ENCODE results near the gene CDKN1A.

CDKN1A gene

GRCh38 chr6:36657271-36657670 is 21.2 kb upstream of the CDKN1A start:
- H3K27me3 ChIP-seq (ENCODE audit: low read depth, low read length) = no peaks in the 10 kb centered on the region
- H3K4me3 ChIP-seq (ENCODE audit: low read depth in 1 of 2, low read length in 2 of 2) = no peak overlapping the region
- H3K27ac ChIP-seq (ENCODE audit: low read length) = no peak overlapping the region
- H3K4me1 ChIP-seq (ENCODE audit: control insufficient read depth in 1 of 2, insufficient read depth in 2 of 2, low read length in 2 of 2) = peaks cover 0 to 9% of the 10 kb centered on the region in 2 donors
- no peaks in the 10 kb centered on the region for H3K36me3 ChIP-seq (ENCODE audit: control insufficient read depth in 1 of 2, insufficient read depth in 2 of 2, low read length in 2 of 2)
- no peaks in the 10 kb centered on the region for H3K9me3 ChIP-seq (ENCODE audit: control insufficient read depth in 1 of 2, low read length in 2 of 2)

DNA sequence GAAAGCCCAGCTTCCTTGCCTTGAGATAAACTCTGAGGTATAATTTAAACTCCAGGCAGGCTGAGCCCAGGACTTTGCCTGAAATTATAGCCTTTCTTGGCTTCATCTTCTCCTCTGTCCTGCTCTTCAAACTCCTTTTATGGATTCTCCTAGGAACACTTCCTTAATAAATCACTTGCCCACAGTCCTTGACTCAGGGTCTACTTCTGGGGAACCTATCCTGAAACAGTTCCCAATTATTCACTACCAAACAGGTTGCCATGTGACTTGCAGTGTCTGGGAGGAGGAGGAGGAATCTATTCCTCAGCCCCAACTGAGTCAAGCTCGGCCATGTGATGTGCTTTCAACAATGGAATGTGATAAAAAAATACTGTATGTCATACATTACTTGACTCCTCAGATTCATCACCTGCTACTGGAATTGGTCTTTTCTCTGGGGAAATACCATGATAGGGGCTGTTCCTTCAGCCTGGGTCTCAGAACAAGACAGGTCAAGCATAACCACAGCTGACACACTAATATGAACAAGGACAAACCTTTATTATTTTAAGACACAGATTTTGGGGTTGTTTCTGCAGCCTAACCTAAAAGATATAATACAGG is 20.5 kb upstream of the CDKN1A start:
- Histone ChIP-seq H3K4me1 (ENCODE audit: control insufficient read depth in 1 of 2, insufficient read depth in 2 of 2, low read length in 2 of 2) (peaks cover 0 to 9% of the 10 kb centered on the region in 2 donors), H3K27ac (ENCODE audit: low read length) (no peak overlapping the region), H3K4me3 (ENCODE audit: low read depth in 1 of 2, low read length in 2 of 2) (no peak overlapping the region), H3K36me3 (ENCODE audit: control insufficient read depth in 1 of 2, insufficient read depth in 2 of 2, low read length in 2 of 2) (no peaks in the 10 kb centered on the region), H3K27me3 (ENCODE audit: low read depth, low read length) (no peaks in the 10 kb centered on the region), H3K9me3 (ENCODE audit: control insufficient read depth in 1 of 2, low read length in 2 of 2) (no peaks in the 10 kb centered on the region)

DNA sequence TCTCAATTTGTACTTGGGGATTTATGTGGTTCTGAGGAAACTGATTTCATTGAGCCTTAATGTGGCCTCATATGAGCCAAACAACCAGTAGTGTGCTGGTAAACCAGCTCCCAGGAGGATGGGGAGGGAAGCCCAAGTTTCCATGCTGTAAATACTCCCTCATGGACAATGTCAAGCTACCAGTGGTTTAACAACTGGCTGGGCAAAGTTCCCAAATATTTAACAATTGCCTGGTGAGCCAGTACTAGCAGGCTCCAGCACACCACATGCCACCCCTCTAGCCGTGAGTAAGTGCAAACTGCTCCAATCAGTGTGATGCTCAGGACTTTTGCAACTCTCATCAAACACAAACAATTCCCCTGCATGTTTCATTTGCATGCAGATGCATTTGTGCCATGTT is 19.2 kb upstream of the CDKN1A start:
- Histone ChIP-seq H3K4me3 (ENCODE audit: low read depth in 1 of 2, low read length in 2 of 2) (no peak overlapping the region), H3K27me3 (ENCODE audit: low read depth, low read length) (no peaks in the 10 kb centered on the region), H3K9me3 (ENCODE audit: control insufficient read depth in 1 of 2, low read length in 2 of 2) (no peaks in the 10 kb centered on the region), H3K27ac (ENCODE audit: low read length) (no peak overlapping the region), H3K4me1 (ENCODE audit: control insufficient read depth in 1 of 2, insufficient read depth in 2 of 2, low read length in 2 of 2) (peaks cover 0 to 9% of the 10 kb centered on the region in 2 donors), H3K36me3 (ENCODE audit: control insufficient read depth in 1 of 2, insufficient read depth in 2 of 2, low read length in 2 of 2) (no peaks in the 10 kb centered on the region)

- H3K36me3 ChIP-seq (ENCODE audit: control insufficient read depth in 1 of 2, insufficient read depth in 2 of 2, low read length in 2 of 2) = no peaks in the 10 kb centered on the region
- peaks cover 0 to 9% of the 10 kb centered on the region in 2 donors for H3K4me1 ChIP-seq (ENCODE audit: control insufficient read depth in 1 of 2, insufficient read depth in 2 of 2, low read length in 2 of 2)
- no peaks in the 10 kb centered on the region for H3K27me3 ChIP-seq (ENCODE audit: low read depth, low read length)
- no peaks in the 10 kb centered on the region for H3K9me3 ChIP-seq (ENCODE audit: control insufficient read depth in 1 of 2, low read length in 2 of 2)
- H3K27ac ChIP-seq (ENCODE audit: low read length) = no peak overlapping the region
- peak overlapping the region in 1 of 2 donors; percentile 36 for H3K4me3 ChIP-seq (ENCODE audit: low read depth in 1 of 2, low read length in 2 of 2)
Measured at GRCh38 chr6:36660771-36661471, 17.6 kb upstream of the CDKN1A start.

GRCh38 chr6:36662380-36662779 is 16.1 kb upstream of the CDKN1A start:
- Histone ChIP-seq H3K27ac (ENCODE audit: low read length) (no peak overlapping the region), H3K4me3 (ENCODE audit: low read depth in 1 of 2, low read length in 2 of 2) (no peak overlapping the region), H3K27me3 (ENCODE audit: low read depth, low read length) (no peaks in the 10 kb centered on the region), H3K36me3 (ENCODE audit: control insufficient read depth in 1 of 2, insufficient read depth in 2 of 2, low read length in 2 of 2) (no peaks in the 10 kb centered on the region), H3K9me3 (ENCODE audit: control insufficient read depth in 1 of 2, low read length in 2 of 2) (no peaks in the 10 kb centered on the region), H3K4me1 (ENCODE audit: control insufficient read depth in 1 of 2, insufficient read depth in 2 of 2, low read length in 2 of 2) (peaks cover 7 to 21% of the 10 kb centered on the region in 2 donors)

- H3K27ac ChIP-seq (ENCODE audit: low read length) = no peak overlapping the region
- H3K4me3 ChIP-seq (ENCODE audit: low read depth in 1 of 2, low read length in 2 of 2) = no peak overlapping the region
- no peaks in the 10 kb centered on the region for H3K36me3 ChIP-seq (ENCODE audit: control insufficient read depth in 1 of 2, insufficient read depth in 2 of 2, low read length in 2 of 2)
- peaks cover 8 to 21% of the 10 kb centered on the region in 2 donors for H3K4me1 ChIP-seq (ENCODE audit: control insufficient read depth in 1 of 2, insufficient read depth in 2 of 2, low read length in 2 of 2)
- no peaks in the 10 kb centered on the region for H3K27me3 ChIP-seq (ENCODE audit: low read depth, low read length)
- no peaks in the 10 kb centered on the region for H3K9me3 ChIP-seq (ENCODE audit: control insufficient read depth in 1 of 2, low read length in 2 of 2)
Measured at GRCh38 chr6:36662827-36663256, 15.7 kb upstream of the CDKN1A start.

- Histone ChIP-seq H3K4me3 (ENCODE audit: low read depth in 1 of 2, low read length in 2 of 2) (no peak overlapping the region), H3K4me1 (ENCODE audit: control insufficient read depth in 1 of 2, insufficient read depth in 2 of 2, low read length in 2 of 2) (peaks cover 8 to 21% of the 10 kb centered on the region in 2 donors), H3K36me3 (ENCODE audit: control insufficient read depth in 1 of 2, insufficient read depth in 2 of 2, low read length in 2 of 2) (no peaks in the 10 kb centered on the region), H3K27ac (ENCODE audit: low read length) (no peak overlapping the region), H3K9me3 (ENCODE audit: control insufficient read depth in 1 of 2, low read length in 2 of 2) (no peaks in the 10 kb centered on the region), H3K27me3 (ENCODE audit: low read depth, low read length) (no peaks in the 10 kb centered on the region)
Measured at GRCh38 chr6:36663504-36664446, 14.7 kb upstream of the CDKN1A start.

DNA sequence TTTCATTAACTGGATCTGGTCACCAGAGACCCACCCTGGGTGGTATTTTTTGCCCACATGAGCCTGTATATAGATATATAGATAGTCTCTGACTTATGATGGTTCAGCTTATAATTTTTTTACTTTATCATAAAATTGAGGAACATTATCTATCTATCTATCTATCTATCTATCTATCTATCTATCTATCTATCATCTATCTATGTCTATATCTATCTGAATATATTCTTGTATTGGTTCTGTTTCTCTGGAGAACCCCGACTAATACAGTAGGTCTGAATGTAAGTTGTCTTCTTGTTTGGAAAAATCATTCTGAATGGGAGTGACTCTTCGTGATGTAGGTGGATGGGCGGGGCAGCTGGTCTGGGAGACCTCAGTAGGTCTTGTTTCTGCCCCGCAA is 13.3 kb upstream of the CDKN1A start:
- Histone ChIP-seq H3K36me3 (ENCODE audit: control insufficient read depth in 1 of 2, insufficient read depth in 2 of 2, low read length in 2 of 2) (no peaks in the 10 kb centered on the region), H3K27me3 (ENCODE audit: low read depth, low read length) (no peaks in the 10 kb centered on the region), H3K4me1 (ENCODE audit: control insufficient read depth in 1 of 2, insufficient read depth in 2 of 2, low read length in 2 of 2) (peaks cover 8 to 21% of the 10 kb centered on the region in 2 donors), H3K4me3 (ENCODE audit: low read depth in 1 of 2, low read length in 2 of 2) (no peak overlapping the region), H3K9me3 (ENCODE audit: control insufficient read depth in 1 of 2, low read length in 2 of 2) (no peaks in the 10 kb centered on the region), H3K27ac (ENCODE audit: low read length) (no peak overlapping the region)

GRCh38 chr6:36666287-36666686 is 12.2 kb upstream of the CDKN1A start:
- H3K9me3 ChIP-seq (ENCODE audit: control insufficient read depth in 1 of 2, low read length in 2 of 2) = no peaks in the 10 kb centered on the region
- no peak overlapping the region for H3K27ac ChIP-seq (ENCODE audit: low read length)
- no peaks in the 10 kb centered on the region for H3K36me3 ChIP-seq (ENCODE audit: control insufficient read depth in 1 of 2, insufficient read depth in 2 of 2, low read length in 2 of 2)
- H3K27me3 ChIP-seq (ENCODE audit: low read depth, low read length) = no peaks in the 10 kb centered on the region
- H3K4me1 ChIP-seq (ENCODE audit: control insufficient read depth in 1 of 2, insufficient read depth in 2 of 2, low read length in 2 of 2) = peaks cover 8 to 12% of the 10 kb centered on the region in 2 donors
- H3K4me3 ChIP-seq (ENCODE audit: low read depth in 1 of 2, low read length in 2 of 2) = no peak overlapping the region

- no peaks in the 10 kb centered on the region for H3K27me3 ChIP-seq (ENCODE audit: low read depth, low read length)
- H3K4me1 ChIP-seq (ENCODE audit: control insufficient read depth in 1 of 2, insufficient read depth in 2 of 2, low read length in 2 of 2) = peaks cover 8 to 12% of the 10 kb centered on the region in 2 donors
- H3K9me3 ChIP-seq (ENCODE audit: control insufficient read depth in 1 of 2, low read length in 2 of 2) = no peaks in the 10 kb centered on the region
- H3K27ac ChIP-seq (ENCODE audit: low read length) = no peak overlapping the region
- no peaks in the 10 kb centered on the region for H3K36me3 ChIP-seq (ENCODE audit: control insufficient read depth in 1 of 2, insufficient read depth in 2 of 2, low read length in 2 of 2)
- no peak overlapping the region for H3K4me3 ChIP-seq (ENCODE audit: low read depth in 1 of 2, low read length in 2 of 2)
Measured at GRCh38 chr6:36666826-36667591, 11.5 kb upstream of the CDKN1A start.

All from muscle layer of duodenum (tissue), 2 donors.